HG03025 (cell line): ENCODE results near the gene UBAP1L.
"Not testable (repeated sequence)": the region's sequence is repeated elsewhere in the genome, so short reads cannot be mapped to it uniquely, and the experiment has no call there.

Experiments used
- ATAC-seq: cut with Tn5 transposase; IDR thresholded peaks from one replicate; pipeline ENCODE4 v1.9.1; 2021; ENCODE audit warnings: mild to moderate bottlenecking, moderate library complexity; ENCODE audit not compliant: unreplicated experiment, low FRiP score

Gene UBAP1L

DNA sequence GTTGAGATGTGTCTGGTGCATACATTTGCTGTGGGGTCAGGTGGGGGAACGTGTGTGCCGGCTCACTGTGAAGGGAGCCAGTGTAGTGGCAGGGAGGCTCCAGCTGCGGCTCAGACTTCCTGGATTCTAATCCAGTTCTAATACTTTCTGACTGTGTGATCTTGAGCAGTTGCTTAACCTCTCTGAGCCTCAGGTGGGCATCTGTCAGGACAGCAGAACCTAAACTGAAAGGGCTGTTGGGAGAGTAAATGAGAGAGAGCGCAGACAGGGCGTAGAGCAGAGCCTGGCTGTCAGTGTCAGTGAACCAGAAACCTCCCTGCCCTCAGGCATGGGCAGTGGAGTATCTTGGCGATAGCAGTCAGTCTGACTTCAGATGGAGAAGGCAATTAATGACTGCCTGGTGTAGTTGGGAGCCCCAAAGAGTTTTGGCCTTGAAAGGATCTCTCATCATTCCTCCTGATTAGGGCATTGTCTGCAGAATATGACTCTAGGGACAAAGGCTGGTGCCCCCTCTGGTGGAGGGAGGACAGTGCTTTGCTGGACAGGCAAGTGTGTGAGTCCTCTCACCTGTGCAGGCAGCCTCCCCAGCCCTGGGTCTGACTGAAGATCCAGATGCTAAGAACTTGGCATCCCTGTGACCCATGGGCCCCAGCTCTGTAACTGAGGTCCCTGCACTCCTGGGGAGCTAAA, 28.9 kb downstream of the UBAP1L start:
- ATAC-seq = no peak

GRCh38 chr15:65085207-65085753, 29.7 kb downstream of the UBAP1L start:
- ATAC-seq = no peak

DNA sequence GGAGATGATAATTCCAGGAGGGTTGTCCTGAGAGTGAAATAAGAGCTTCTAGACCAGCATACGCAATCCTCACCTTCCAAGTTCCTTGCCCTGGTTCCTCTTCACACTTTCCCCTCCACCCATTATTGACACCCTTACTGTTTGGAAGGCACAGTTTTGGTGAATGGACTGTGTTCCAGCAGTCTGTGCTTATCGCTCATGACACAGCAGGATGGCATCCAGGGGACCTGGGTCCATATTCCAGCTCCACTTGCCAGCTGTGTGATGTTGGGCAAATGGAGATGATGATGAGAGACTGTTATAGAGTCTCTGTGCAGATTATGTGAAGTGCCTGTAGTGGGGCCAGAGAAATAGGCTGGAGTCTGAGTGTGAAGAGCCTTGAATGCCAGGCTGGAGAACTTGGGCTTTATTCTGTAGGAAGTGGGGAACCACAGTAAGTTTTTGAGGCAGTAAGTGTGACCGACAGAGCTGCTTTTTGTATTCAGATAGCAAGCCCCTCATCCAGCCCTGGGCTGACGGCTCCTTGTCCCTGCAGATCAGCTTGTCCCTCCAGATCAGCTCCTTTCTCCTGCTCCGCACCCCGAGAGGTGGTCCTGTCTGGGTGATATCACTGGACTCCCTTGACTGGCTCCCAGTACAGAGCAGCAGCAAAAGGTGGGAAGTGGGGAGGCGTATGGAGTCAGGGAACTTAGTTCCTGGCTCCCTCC, 30.3 kb downstream of the UBAP1L start:
- ATAC-seq = no peak

DNA sequence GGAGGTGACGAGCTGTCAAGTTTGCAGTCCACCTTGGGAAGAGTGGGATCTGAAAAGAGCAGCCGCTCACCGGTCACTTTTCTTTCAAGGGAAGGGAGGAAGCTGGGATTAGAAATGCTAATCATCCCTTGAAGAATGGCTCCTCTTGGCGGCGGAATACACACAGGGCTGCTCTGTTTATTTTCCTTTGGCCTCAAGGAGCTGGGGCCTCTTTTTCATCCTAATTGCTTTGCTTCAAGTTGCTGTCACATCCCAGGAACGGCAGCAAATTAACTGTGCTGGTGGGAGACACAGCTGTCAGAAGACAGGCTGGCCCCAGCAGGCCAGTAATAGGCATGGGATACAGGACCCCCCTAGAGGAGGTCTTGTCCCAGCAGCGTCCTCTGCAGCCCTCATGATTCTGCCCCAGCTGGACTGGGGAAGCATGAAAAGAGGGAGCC, 31.7 kb downstream of the UBAP1L start:
- no peak for ATAC-seq

DNA sequence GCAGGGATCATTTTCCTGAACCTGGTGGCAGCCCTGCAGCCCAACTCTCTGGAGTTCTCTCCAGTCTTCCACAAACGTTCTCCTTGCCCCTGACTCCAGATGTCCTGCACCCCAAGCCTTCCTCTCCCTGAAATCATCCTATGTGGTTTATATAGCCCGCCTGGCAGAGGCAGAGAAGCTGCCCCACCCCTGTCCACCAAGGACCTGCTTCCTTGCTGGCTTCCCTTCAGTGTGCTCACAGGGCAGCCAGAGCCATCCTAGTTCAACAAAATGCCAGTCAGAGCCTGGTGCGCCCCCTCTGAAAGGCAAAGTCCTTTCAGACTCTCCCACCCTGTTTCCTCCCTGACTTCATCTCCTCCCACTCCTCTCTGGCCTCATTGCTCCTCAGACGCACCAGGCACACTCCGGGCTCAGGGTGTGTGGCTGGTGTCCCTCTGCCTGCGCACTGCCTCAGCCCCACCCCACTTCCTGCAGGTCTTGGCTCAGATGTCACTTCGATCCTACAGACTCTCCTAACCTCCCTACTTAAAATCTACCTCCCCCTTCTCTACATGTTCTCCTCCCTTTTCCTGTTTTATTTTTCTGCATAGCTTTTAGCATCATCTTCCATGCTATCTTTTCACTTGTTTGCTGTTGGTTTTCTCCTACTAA, 32.6 kb downstream of the UBAP1L start:
- no peak for ATAC-seq

GRCh38 chr15:65081758-65082157, 33.2 kb downstream of the UBAP1L start:
- no peak for ATAC-seq

DNA sequence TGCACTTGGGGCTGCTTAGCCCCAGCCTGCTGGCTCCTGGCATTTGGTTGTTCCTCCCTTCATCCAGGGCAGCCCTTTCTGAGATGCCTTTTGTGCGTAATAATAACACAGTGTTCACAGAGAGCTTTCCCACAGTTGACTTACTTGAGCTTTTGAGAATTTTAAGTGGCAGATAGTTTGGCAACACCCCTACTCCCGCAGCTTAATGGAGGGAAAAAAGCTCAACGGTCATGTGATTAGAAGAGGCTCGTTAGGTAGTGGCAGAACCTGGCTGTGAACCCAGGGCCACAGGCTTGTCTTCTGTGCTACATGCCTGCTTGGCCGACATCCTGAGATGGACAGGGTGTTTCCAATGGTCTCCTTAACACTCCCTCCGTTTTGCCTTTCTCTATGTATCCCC, 33.7 kb downstream of the UBAP1L start:
- no peak for ATAC-seq

DNA sequence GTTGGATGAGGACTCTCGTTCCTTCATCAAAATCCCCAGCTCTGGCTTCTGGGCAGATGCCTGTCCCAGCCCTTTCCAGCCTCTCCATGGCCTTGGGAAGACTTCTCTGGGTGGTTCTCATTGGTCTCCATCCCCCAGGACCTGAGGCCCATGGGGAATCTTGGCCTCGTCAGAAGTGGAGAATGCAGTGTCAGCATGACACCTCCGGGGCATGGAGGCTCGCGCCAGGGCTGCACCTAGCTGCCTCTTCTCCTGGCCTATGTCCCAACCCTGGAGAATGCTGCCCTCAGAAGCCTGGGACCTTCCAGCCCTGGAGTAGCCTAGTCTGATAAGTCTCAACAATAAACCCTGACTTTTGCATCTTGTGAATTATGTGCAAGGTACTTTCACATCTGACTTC, 35.4 kb downstream of the UBAP1L start:
- no peak for ATAC-seq

GRCh38 chr15:65077981-65078352, 37.0 kb downstream of the UBAP1L start:
- no peak for ATAC-seq

- no peak for ATAC-seq
These were observed 37.6 kb downstream of the UBAP1L start for GRCh38 chr15:65077291-65077980.

- no peak for ATAC-seq
These were observed 38.3 kb downstream of the UBAP1L start, which contains the start of gene KBTBD13 for GRCh38 chr15:65076486-65077290. Gene KBTBD13, plus strand, starts transcription at chr15:65076746. Its CDS starts 70 bp downstream, at chr15:65076816.

GRCh38 chr15:65075607-65076395, 39.2 kb downstream of the UBAP1L start:
- ATAC-seq = not testable (repeated sequence)

- ATAC-seq = not testable (repeated sequence)
These were observed 40.1 kb downstream of the UBAP1L start for GRCh38 chr15:65074946-65075345.

DNA sequence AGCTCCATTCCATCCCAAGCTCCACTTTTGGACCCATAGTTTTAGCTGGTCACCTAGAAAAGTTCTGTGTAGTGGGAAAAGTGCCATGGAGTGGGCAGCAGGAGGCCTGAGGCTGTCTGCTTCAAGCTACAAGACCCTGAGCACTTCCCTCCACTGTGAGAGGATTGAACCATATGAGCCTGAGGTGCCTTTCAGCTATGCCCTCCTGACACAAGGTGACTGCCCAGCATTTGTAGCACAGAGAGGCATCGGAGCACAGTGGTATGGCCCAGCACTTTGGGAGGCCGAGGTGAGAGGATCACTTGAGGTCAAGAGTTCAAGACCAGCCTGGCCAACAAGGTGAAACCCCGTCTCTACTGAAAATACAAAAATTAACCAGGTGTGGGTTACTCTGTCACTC, 42.4 kb downstream of the UBAP1L start:
- ATAC-seq = no peak

DNA sequence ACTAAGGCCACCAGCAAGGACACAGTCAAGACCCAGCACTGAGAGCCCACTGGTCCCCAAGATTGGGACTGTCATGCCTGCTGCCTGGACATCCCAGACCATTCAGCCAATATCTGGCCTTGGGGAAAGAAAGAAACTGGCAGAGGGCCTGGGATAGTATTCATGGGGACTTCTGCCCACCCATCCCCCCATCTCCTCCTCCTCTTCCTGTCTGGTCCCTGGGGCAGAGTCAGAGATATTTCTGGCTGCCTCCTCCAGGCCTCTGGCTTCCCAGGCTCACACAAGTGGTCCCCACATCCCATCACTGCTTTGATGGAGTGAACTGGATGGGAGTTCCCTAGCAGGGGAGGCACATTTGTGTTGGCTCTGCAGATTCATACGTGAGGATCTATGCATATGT, 43.0 kb downstream of the UBAP1L start:
- no peak for ATAC-seq

DNA sequence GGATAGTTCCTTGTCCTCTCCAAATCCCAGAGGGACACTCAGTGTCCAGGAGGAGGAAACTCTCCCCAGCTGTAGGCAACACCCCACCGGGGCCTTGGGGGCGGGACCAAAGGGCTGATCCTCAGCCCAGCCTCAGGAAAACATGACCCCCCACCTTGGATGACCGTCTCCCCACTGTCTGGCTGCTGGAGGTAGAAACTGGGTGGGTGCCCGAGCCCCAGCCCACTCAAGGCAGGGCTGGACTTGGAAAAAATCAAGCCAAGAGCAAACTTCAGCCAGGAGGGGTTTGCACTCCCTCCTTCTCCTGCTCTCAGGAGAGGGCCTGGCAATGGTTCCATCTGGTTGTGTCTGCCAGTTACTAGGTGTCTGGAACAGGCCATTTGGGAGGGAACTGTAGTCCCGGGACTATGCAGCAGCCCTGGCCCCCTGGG, 43.6 kb downstream of the UBAP1L start:
- no peak for ATAC-seq

DNA sequence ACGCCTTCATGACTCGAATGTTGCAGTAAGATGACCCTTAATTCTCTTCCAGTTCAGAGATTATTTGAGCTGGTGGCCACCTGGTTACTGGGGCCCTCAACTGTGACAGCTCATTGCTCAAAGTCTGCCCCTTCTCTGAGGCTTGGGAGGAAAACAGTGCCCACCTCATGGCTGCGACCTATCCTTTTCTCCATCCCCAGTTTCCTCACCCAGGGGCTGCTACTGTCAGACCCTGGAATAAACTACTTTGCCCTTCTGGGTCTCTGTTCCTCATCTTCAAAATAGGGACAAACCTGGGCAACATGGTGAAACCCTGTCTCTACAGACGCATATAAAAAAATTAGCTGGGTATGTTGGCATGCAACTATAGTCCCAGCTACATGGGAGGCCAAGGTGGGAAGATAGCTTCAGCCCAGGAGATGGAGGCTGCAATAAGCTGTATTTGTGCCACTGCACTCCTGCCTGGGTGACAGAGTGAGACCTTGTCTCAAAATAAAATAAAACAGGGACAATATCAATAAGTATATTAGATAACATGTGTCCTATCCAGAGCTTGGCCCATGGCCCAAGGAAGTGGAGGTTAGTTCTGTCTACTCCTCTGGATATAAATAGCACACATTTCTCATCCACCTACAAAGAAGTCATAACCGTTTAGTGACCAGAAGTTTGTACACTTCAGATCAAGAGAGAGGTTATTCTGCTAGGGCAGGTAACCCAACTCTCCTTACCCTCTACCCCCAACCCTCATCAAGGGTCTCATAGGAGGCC, 45.0 kb downstream of the UBAP1L start:
- no peak for ATAC-seq

DNA sequence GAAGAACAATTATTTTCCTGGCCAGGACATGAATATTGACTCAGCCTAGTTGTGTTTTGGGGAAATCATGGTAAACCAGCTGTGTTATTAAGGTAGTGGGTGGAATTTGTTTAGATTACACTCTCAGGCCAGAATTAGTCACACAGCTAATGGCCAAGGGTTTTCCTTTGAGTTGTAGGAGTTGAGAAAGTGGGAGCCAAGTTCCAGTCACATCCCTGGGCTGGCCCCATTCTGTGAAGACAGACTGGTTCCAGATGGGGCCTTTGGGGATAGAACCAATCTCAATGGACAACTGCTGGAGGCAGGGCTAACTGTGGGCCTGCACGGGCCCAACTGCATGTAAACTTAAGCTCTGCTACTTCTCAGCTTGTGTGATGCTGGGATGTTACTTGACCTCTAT, 45.8 kb downstream of the UBAP1L start:
- ATAC-seq = no peak
